Non-pigmented ciliary epithelial cell (primary cell): ENCODE results near the gene ARL14EPL.

Source experiments
- DNase-seq: peaks from one replicate; pipeline ENCODE4 v3.0.0-alpha.2; 2010; ENCODE audit warnings: low read depth

The ARL14EPL gene

GRCh38 chr5:116032094-116032517 is at the start of gene ARL14EPL:
TSS of gene ARL14EPL (plus strand) at chr5:116032472. CDS start at chr5:116051466, 18,994 bp downstream.
- peak; percentile 88 for DNase-seq

GRCh38 chr5:115983519-115983918 is 48.8 kb upstream of the ARL14EPL start:
- no peak for DNase-seq

DNA sequence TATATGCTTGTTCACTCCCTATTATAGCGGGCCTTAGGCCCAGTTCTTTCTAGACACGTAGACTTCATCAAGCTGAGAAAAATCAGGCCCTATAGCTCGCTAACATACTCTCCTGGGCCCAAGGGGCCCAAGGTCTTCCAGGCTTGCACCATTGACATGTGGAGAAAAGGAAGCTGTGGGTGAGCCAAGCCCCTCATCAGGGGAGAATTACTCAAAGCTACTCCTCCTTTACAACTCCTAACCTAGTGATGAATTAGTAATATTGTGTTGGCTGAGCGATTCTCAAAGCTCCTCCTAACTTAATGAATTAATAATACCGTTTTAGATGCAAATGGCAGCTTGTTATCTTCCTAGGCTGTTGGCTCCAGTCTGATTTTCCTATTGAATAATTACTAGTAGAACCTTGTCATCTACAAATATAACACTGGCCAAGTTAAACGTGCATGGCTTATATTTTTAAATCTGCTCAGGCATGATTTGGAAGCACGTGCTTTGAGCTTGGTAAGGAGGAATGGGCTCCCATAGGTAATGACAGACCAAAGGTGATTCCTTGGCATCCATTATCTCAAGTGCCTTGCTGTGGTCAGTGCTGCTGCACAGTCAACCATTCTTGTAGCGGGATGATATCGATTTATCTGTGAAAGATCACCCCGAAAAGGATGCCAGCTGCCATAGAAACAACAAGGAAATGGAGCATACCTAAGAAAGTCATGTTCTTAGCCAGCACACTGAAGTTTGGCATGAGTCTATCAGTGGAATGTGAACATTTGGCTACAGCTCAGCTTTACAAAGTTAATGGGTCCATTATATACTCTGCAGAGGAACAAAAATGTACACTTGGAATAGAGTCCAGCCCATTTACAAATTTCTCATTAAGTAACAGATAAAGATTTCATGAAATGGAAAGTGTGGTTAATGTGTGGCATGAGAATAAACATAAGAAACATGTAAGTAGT is 46.2 kb upstream of the ARL14EPL start:
- no peak for DNase-seq

GRCh38 chr5:115988002-115988401 is 44.3 kb upstream of the ARL14EPL start:
- no peak for DNase-seq

GRCh38 chr5:115992848-115993350 is 39.4 kb upstream of the ARL14EPL start:
- no peak for DNase-seq

DNA sequence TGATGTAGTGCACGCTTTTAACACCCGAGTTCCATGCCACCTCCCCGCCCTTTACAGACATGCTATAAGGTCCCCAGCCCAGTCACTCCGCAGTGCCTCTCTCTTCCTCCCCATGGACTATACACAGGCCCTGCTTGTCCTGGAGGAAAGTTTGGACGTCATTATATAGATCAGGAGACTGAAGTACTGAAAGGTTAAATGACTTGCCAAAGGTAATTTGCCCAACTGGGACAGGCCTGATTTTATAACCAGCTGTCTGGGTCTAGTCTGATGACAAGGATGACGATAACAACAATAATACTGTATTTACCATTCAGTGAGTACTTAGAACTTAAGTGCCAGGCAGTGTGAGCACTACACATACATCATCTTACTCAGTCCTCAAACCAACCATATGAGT is 36.9 kb upstream of the ARL14EPL start:
- no peak for DNase-seq

DNA sequence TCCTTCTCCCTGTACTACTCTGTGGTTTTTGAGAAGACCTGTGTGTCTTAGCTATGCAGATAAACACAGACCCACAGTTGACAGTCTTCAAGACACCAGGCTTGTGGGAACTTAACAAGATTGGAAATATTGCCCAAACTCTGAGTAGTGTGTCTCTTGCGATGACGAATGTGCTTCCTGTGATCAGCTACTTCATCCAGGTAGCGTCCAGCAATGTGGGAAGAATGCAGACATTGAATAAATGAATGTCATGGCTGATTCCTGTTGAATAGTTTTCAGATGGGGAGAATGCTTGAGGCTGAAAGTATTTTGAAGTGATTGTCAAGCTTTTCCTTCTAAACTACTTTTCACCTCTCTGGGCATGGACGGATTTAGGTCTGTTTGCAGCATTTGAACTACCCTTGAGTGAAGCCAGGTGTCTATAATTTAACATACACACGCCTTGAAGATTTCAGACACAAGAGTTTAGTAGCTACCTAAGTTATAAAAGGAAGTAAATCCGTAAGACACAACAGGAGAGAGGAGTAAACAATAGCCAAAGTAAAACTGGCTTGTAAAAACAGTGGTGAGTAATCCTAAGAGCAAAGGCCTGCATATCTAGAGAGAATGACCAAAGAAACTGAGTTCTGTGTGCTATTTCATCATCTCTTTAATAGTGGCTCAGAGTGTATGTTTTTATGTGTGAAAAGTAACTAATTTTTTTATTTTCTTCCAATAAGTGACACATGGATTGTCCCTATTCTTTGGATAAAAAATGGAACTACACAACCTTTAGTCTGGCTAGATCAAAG is 30.0 kb upstream of the ARL14EPL start:
- no peak for DNase-seq

DNA sequence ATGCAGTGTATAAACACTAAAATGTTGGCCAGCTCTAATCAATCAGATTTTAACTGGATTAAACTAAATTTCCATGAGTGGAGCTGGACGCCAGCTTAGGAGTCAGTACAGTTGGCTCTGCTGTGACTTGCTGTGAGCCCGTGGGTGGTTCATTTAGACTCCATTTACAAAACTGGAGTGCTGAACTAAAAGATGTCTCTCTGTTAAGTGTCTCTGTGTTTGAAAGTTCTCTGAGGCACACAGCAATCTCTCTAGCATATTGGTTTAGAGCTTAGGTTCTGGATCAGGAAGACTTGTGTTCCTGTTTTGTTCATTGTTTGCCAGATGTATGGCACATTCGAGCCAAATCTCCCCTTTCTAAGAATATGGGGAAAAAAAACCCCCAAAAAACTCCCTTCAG is 28.0 kb upstream of the ARL14EPL start:
- no peak for DNase-seq

GRCh38 chr5:116009806-116010205 is 22.5 kb upstream of the ARL14EPL start:
- DNase-seq, result no peak

DNA sequence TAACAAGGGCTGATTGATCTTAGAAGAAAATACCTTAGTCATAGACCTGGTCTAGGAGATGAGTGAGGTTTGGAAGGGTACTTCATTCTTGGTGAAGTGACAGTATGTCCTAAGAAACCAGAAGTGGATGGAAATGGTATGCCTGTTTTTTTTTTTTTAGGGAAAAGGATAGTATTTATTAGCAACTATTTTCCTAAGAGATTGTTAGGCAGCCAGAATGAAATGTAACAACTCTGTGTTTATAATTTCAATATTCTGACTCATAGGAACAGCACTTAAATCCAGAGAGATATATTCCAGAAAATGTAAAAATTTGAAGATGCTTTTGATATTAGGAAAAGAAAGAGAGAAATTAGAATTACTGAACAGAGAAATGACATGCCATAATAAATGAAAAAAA is 21.2 kb upstream of the ARL14EPL start:
- no peak for DNase-seq

- no peak for DNase-seq
Measured at GRCh38 chr5:116013207-116013785, 19.0 kb upstream of the ARL14EPL start.

DNA sequence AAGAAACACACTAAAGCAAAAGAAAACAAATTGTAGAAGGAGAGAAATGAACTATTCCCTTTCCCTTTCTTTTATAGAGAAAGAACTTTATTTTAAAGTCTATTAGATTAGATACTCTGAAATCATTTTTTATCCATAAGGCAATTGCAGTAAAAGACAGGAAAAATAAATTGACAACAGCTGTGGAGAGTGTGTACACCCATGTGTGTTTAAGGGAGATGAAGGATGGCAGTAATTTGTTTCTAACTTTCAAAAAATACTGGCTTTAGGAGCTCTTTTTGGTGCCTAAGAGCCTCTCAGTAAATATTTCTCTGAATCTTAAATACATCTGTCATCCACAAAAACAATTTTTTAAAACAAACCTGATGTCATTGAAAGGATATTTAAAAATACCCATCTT is 18.3 kb upstream of the ARL14EPL start:
- DNase-seq, result no peak

- no peak for DNase-seq
Measured at GRCh38 chr5:116023619-116024018, 8.7 kb upstream of the ARL14EPL start.

- DNase-seq, result no peak
Measured at GRCh38 chr5:116025866-116026265, 6.4 kb upstream of the ARL14EPL start.

- DNase-seq, result no peak
Measured at GRCh38 chr5:116032991-116033390, 719 bp downstream of the ARL14EPL start.

DNA sequence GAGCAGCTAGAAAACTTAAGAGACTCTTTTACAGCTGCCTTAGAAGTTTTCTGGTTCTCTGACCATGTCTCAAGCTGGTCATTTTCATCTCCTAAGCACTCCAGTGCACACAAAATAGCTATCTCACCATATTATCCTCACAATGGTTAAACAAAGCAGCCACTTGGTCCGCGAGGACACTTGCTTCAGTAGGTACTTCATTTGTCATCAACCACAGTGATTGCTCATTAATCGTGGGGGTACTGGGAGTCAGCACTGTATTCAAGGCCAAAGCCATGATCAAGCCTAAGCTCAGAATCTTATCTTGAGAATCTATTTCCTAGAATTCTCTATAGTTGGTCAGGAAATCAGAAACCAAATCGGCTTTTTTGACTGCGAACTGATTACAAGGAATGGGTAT is 2.9 kb downstream of the ARL14EPL start:
- no peak for DNase-seq

- no peak for DNase-seq
Measured at GRCh38 chr5:116037236-116037822, 5.1 kb downstream of the ARL14EPL start.

- no peak for DNase-seq
Measured at GRCh38 chr5:116038817-116039216, 6.5 kb downstream of the ARL14EPL start.

DNA sequence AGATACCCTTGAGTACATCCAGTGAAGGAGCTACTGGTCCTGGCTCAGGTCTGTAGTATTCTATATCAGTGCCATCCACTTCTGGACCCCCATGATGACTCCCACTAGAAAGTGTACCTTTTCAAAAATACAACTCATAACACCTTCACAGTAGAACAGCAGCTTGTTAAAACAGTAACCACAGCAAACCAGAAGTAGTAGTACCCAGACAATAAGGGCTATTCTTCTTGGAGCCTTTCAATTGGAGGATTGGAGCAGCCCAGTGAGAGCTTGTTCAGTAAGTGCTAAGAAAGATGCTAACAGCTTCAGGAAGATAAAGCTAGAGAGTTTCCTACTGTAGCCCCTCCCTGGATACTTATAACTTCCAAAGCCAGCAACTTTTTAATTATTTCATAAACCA is 10.1 kb downstream of the ARL14EPL start:
- DNase-seq, result no peak

GRCh38 chr5:116044073-116044472 is 11.8 kb downstream of the ARL14EPL start:
- DNase-seq, result no peak

DNA sequence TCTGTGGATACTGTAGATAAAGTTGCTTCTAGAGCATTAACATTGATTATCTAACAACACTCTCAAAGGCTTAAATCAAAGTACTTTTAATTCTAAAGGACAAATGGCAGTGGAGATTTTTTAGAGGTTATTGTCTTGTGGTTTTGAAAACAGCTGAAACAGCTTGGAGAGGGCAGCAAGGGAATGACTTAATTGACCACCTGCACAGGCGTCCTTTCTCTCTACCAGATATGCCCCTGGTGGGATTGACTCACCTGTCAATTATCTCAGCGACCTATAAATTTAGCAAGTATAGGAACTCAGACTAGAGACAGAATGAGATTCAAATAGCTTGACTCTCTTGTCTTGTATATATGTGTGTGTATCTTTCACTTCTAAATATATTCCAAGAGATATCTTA is 13.5 kb downstream of the ARL14EPL start:
- no peak for DNase-seq

DNA sequence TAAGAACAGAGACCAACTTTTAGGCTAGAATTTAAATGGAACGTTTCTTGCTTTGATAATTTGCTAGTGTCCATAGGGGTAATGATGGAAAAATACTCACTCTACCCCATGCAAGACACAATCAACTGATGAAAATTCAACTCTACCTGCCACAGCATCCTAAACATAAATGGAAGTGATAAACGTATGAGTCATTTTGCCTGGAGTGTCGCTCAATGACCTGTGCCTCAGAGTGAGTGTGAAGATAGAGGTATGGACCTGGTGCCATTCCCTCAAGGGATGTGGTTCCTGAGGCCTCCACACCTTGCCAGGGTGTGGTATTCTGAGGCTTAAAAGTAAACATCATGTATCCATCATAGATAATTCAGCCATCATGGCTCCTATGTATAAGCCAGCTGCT is 14.0 kb downstream of the ARL14EPL start:
- DNase-seq, result no peak
